Natural killer cell (primary cell): ENCODE results near the gene CAMK2B. TPM values are rescaled to one million over a fixed set of nuclear protein-coding genes. Genes with fewer than 3 reads are reported as not detected.

Experiments used
- ATAC-seq, 3 donors: fragments of 150-1000 bp in 2 of 3; fragments of 200-7000 bp in 1 of 3; cut with Tn5 transposase; 1 replicate in 1 of 3; 2 replicates in 2 of 3; pipeline ENCODE4 v1.10.0; 2021; ENCODE audit warnings: mild to moderate bottlenecking in 2 of 3, moderate library complexity in 2 of 3
- DNase-seq, 2 donors: peaks; one replicate each; pipeline versions ENCODE4 v3.0.0 to v3.0.0-alpha.2; 2013 to 2021; ENCODE audit warnings: mixed read lengths in 1 of 2
- H3K27ac ChIP-seq: one replicate; pipeline ENCODE4 v1.5.1; 2013; ENCODE audit warnings: mild to moderate bottlenecking, low read length
- H3K27me3 ChIP-seq: one replicate; pipeline ENCODE4 v1.6.1; 2013; ENCODE audit warnings: low read length; ENCODE audit not compliant: control insufficient read depth, insufficient read depth
- H3K36me3 ChIP-seq: one replicate; pipeline ENCODE4 v1.6.1; 2013; ENCODE audit warnings: low read length; ENCODE audit not compliant: control insufficient read depth, insufficient read depth
- H3K4me1 ChIP-seq: one replicate; pipeline ENCODE4 v1.6.1; 2013; ENCODE audit warnings: low read length; ENCODE audit not compliant: control insufficient read depth, insufficient read depth
- H3K4me3 ChIP-seq: one replicate; pipeline ENCODE4 v1.5.1; 2013; ENCODE audit warnings: low read length
- H3K9me3 ChIP-seq: one replicate; pipeline ENCODE4 v1.6.1; 2013; ENCODE audit warnings: low read length; ENCODE audit not compliant: control insufficient read depth, insufficient read depth
- H3K27ac Mint-ChIP-seq, 2 donors: one replicate each; pipeline ENCODE4 v1.8.0; 2022; ENCODE audit warnings: mild to moderate bottlenecking in 2 of 2, mixed read lengths in 2 of 2, moderate library complexity in 1 of 2
- H3K27me3 Mint-ChIP-seq, 2 donors: one replicate each; pipeline ENCODE4 v1.8.0; 2022; ENCODE audit warnings: low read depth in 2 of 2, mixed read lengths in 2 of 2
- H3K36me3 Mint-ChIP-seq: one replicate; pipeline ENCODE4 v1.8.0; 2022; ENCODE audit warnings: mixed read lengths
- H3K4me1 Mint-ChIP-seq, 2 donors: one replicate each; pipeline ENCODE4 v1.8.0; 2022; ENCODE audit warnings: mixed read lengths in 2 of 2
- H3K4me3 Mint-ChIP-seq: one replicate; pipeline ENCODE4 v1.8.0; 2022; ENCODE audit warnings: mild to moderate bottlenecking, moderate library complexity, mixed read lengths
- H3K9me3 Mint-ChIP-seq, 2 donors: one replicate each; pipeline ENCODE4 v1.8.0; 2022; ENCODE audit warnings: mixed read lengths in 2 of 2
- CTCF ChIP-seq: fragments of 200-600 bp; IDR thresholded peaks from one replicate; pipeline ENCODE4 v1.8.0; 2022; ENCODE audit warnings: antibody characterized with exemption
- WGBS: methylation state at CpG from one replicate; pipeline ENCODE4 v1.1.7; 2013; ENCODE audit warnings: missing lambda C conversion rate; ENCODE audit not compliant: insufficient coverage; 5-methylcytosine and 5-hydroxymethylcytosine counted together
- intact Hi-C: fragments of 100-400 bp; cut with micrococcal nuclease; formaldehyde crosslinking; loops from one replicate; pipeline ENCODE4 v1.14.2; 2022
- total RNA-seq, 4 donors: library from RNA; stranded (reverse); fragments of 120-200 nt in 1 of 4; gene quantifications; one replicate each; pipeline versions ENCODE4 v1.2.3 to v1.2.4, GENCODE V29; 2013 to 2022

CAMK2B gene
- total RNA-seq, 3 donors from 2014 or later (not counting 1 experiment from before 2014, with no cell fraction given), result 0.70 TPM; not detected in 2

GRCh38 chr7:44224080-44224973, 101.1 kb downstream of the CAMK2B start:
- no peaks in the 10 kb centered on the region for H3K27me3 ChIP-seq
- Mint-ChIP-seq H3K27me3 (peaks cover 0 to 5% of the 10 kb centered on the region in 2 donors), H3K4me3 (no peak overlapping the region), H3K4me1 (no peaks in the 10 kb centered on the region), H3K36me3 (no peaks in the 10 kb centered on the region), H3K9me3 (no peaks in the 10 kb centered on the region), H3K27ac (no peak overlapping the region)
- no peaks in the 10 kb centered on the region for H3K4me1 ChIP-seq
- TF ChIP-seq CTCF, result no peak
- no peak overlapping the region for H3K4me3 ChIP-seq
- ATAC-seq, result no peak
- H3K9me3 ChIP-seq, result no peaks in the 10 kb centered on the region
- intact Hi-C loops, result no loop called here
- 92% methylated on average over 18 of the region's 18 CpGs for WGBS
- DNase-seq, result no peak
- no peaks in the 10 kb centered on the region for H3K36me3 ChIP-seq
- H3K27ac ChIP-seq, result no peak overlapping the region

- Mint-ChIP-seq H3K9me3 (no peaks in the 10 kb centered on the region), H3K27me3 (peaks cover 0 to 5% of the 10 kb centered on the region in 2 donors), H3K36me3 (no peaks in the 10 kb centered on the region), H3K4me3 (no peak overlapping the region), H3K4me1 (no peaks in the 10 kb centered on the region), H3K27ac (no peak overlapping the region)
- no peaks in the 10 kb centered on the region for H3K9me3 ChIP-seq
- H3K27me3 ChIP-seq, result no peaks in the 10 kb centered on the region
- no peaks in the 10 kb centered on the region for H3K36me3 ChIP-seq
- H3K4me3 ChIP-seq, result no peak overlapping the region
- ATAC-seq (no peak), DNase-seq (no peak)
- intact Hi-C loops, result no loop called here
- 73% methylated on average over 4 of the region's 5 CpGs for WGBS
- H3K4me1 ChIP-seq, result no peaks in the 10 kb centered on the region
- no peak for TF ChIP-seq CTCF
- H3K27ac ChIP-seq, result no peak overlapping the region
Observed at GRCh38 chr7:44223362-44224079, 101.9 kb downstream of the CAMK2B start.

- Histone ChIP-seq H3K27ac (no peak overlapping the region), H3K4me3 (no peak overlapping the region), H3K36me3 (no peaks in the 10 kb centered on the region), H3K9me3 (no peaks in the 10 kb centered on the region), H3K4me1 (no peaks in the 10 kb centered on the region), H3K27me3 (no peaks in the 10 kb centered on the region)
- DNase-seq, result no peak
- H3K9me3 Mint-ChIP-seq, result no peaks in the 10 kb centered on the region
- H3K4me1 Mint-ChIP-seq, result no peaks in the 10 kb centered on the region
- H3K4me3 Mint-ChIP-seq, result no peak overlapping the region
- no peak for ATAC-seq
- no peak for TF ChIP-seq CTCF
- H3K27me3 Mint-ChIP-seq, result peaks cover 0 to 5% of the 10 kb centered on the region in 2 donors
- intact Hi-C loops, result no loop called here
- H3K27ac Mint-ChIP-seq, result no peak overlapping the region
- no peaks in the 10 kb centered on the region for H3K36me3 Mint-ChIP-seq
- 90% methylated on average over 11 of the region's 11 CpGs for WGBS
Observed at GRCh38 chr7:44222776-44223261, 102.6 kb downstream of the CAMK2B start.
